T follicular helper cell (primary cell): ENCODE data around the gene OR6Y1.

Experiments
- DNase-seq: peaks from one replicate; pipeline ENCODE4 v3.0.0-alpha.2; 2020; ENCODE audit warnings: low read depth
- total RNA-seq, 2 experiments: gene quantifications; one replicate each; lab custom pipeline; 2026; lab: John Stamatoyannopoulos, UW

OR6Y1 gene
- 0 reads per million in 2 experiments for total RNA-seq

- DNase-seq: no peak
Measured at GRCh38 chr1:158554352-158554751, at the start of gene OR6Y1. Gene OR6Y1 (minus strand): TSS chr1:158554405. CDS start chr1:158548105, 6,300 bp downstream.

GRCh38 chr1:158600735-158601134, 46.5 kb upstream of the OR6Y1 start:
- no peak for DNase-seq

GRCh38 chr1:158586942-158587341, 32.7 kb upstream of the OR6Y1 start:
- no peak for DNase-seq

- no peak for DNase-seq
Measured at GRCh38 chr1:158583962-158584361, 29.8 kb upstream of the OR6Y1 start.

- DNase-seq: no peak
Measured at GRCh38 chr1:158579733-158580132, 25.5 kb upstream of the OR6Y1 start, which contains the start of gene OR10X1. Gene OR10X1 (minus strand): TSS chr1:158579899. CDS start chr1:158579899, 0 bp downstream.

- DNase-seq: no peak
Measured at GRCh38 chr1:158577561-158577960, 23.4 kb upstream of the OR6Y1 start.

GRCh38 chr1:158572226-158572625, 18.0 kb upstream of the OR6Y1 start:
- DNase-seq: no peak

GRCh38 chr1:158570480-158570879, 16.3 kb upstream of the OR6Y1 start, which contains the start of gene OR6P1:
Gene OR6P1 (minus strand): TSS chr1:158570580. CDS start chr1:158563604, 6,976 bp downstream.
- DNase-seq: no peak

- no peak for DNase-seq
Measured at GRCh38 chr1:158564608-158565007, 10.4 kb upstream of the OR6Y1 start.

- no peak for DNase-seq
Measured at GRCh38 chr1:158563853-158564252, 9.6 kb upstream of the OR6Y1 start.

GRCh38 chr1:158559696-158560095, 5.5 kb upstream of the OR6Y1 start:
- no peak for DNase-seq

GRCh38 chr1:158552296-158552695, 1.9 kb downstream of the OR6Y1 start:
- no peak for DNase-seq

GRCh38 chr1:158547533-158547932, 6.7 kb downstream of the OR6Y1 start:
- DNase-seq: no peak

GRCh38 chr1:158537609-158538008, 16.6 kb downstream of the OR6Y1 start:
- no peak for DNase-seq

- no peak for DNase-seq
Measured at GRCh38 chr1:158534496-158534895, 19.7 kb downstream of the OR6Y1 start.

- DNase-seq: no peak
Measured at GRCh38 chr1:158527190-158527815, 26.9 kb downstream of the OR6Y1 start.

GRCh38 chr1:158521666-158522058, 32.5 kb downstream of the OR6Y1 start:
- no peak for DNase-seq

GRCh38 chr1:158520955-158521665, 33.1 kb downstream of the OR6Y1 start:
- DNase-seq: no peak

- no peak for DNase-seq
Measured at GRCh38 chr1:158520021-158520420, 34.2 kb downstream of the OR6Y1 start.

GRCh38 chr1:158516966-158517365, 37.2 kb downstream of the OR6Y1 start:
- DNase-seq: no peak

- no peak for DNase-seq
Measured at GRCh38 chr1:158509471-158510156, 44.6 kb downstream of the OR6Y1 start.

- no peak for DNase-seq
Measured at GRCh38 chr1:158507511-158507910, 46.7 kb downstream of the OR6Y1 start.
